Uterus (tissue), 4 donors: ENCODE measurements around the gene MTHFR. TPM values are rescaled to one million over a fixed set of nuclear protein-coding genes. Genes with fewer than 3 reads are reported as not detected.

Source experiments
- DNase-seq, 2 donors: peaks; one replicate each; pipeline ENCODE4 v3.0.0-alpha.2; 2019 to 2020
- H3K27ac ChIP-seq, 2 donors: fragments of 200-600 bp; sonication (generic); 1 replicate in 1 of 2; 2 replicates in 1 of 2; pipeline ENCODE4 v1.5.1; 2016 to 2018
- H3K27me3 ChIP-seq, 2 donors: fragments of 200-600 bp; sonication (generic); one replicate each; pipeline ENCODE4 v1.5.1; 2018 to 2019; ENCODE audit warnings: control low read depth in 1 of 2
- H3K36me3 ChIP-seq, 2 donors: fragments of 200-600 bp; sonication (generic); one replicate each; pipeline ENCODE4 v1.5.1; 2019; ENCODE audit warnings: control low read depth in 1 of 2
- H3K4me1 ChIP-seq, 2 donors: fragments of 200-600 bp; sonication (generic); one replicate each; pipeline ENCODE4 v1.5.1; 2018 to 2019; ENCODE audit warnings: control low read depth in 1 of 2
- H3K4me3 ChIP-seq, 2 donors: fragments of 200-600 bp; sonication (generic); 1 replicate in 1 of 2; 2 replicates in 1 of 2; pipeline ENCODE4 v1.5.1; 2018 to 2019; ENCODE audit warnings: mild to moderate bottlenecking in 1 of 2
- H3K9me3 ChIP-seq, 2 donors: fragments of 200-600 bp; sonication (generic); one replicate each; pipeline ENCODE4 v1.5.1; 2019; ENCODE audit warnings: control low read depth in 1 of 2
- CTCF ChIP-seq, 4 experiments: fragments of 200-600 bp in 2 of 4; fragments of 450-650 bp in 2 of 4; sonication (generic) in 2 of 4; IDR thresholded peaks; one replicate each; pipeline ENCODE4 v1.5.1; 2016 to 2019; ENCODE audit warnings: antibody characterized with exemption in 4 of 4, mild to moderate bottlenecking in 2 of 4, moderate library complexity in 1 of 4
- POLR2A ChIP-seq, 2 donors: fragments of 450-650 bp; IDR thresholded peaks; one replicate each; pipeline ENCODE4 v1.6.1; 2016; ENCODE audit warnings: antibody characterized with exemption in 2 of 2, mild to moderate bottlenecking in 1 of 2, moderate library complexity in 1 of 2
- intact Hi-C: fragments of 100-400 bp; cut with DNase I; formaldehyde crosslinking; loops from one replicate; pipeline ENCODE4 v1.15.1; 2023; ENCODE audit warnings: low total_unique reads
- total RNA-seq, 4 donors: library from RNA; depleted of rRNA in 3 of 4; stranded (reverse); fragments of >200 nt in 3 of 4; gene quantifications; one replicate each; pipeline versions ENCODE4 v1.1.0 to v1.2.4, GENCODE V29; 2014 to 2023
- donor health status: DM: yes; HTN: yes; CAD: no.

The MTHFR gene
- total RNA-seq, 4 donors from 2014 or later: 15.0 to 56.8 (median 29.9) TPM

GRCh38 chr1:11822091-11822490, 16.3 kb upstream of the MTHFR start:
- no peak for DNase-seq
- H3K27ac ChIP-seq: no peak overlapping the region
- no peaks in the 10 kb centered on the region for H3K27me3 ChIP-seq

GRCh38 chr1:11817192-11817591, 11.4 kb upstream of the MTHFR start:
- no peak overlapping the region for H3K27ac ChIP-seq
- no peak overlapping the region for H3K4me3 ChIP-seq
- intact Hi-C loops: no loop called here
- no peak for DNase-seq
- no peaks in the 10 kb centered on the region for H3K4me1 ChIP-seq
- no peaks in the 10 kb centered on the region for H3K36me3 ChIP-seq
- no peak for TF ChIP-seq POLR2A (IDR thresholded peaks at IDR 0.05)
- TF ChIP-seq CTCF (IDR thresholded peaks at IDR 0.05): no peak
- H3K27me3 ChIP-seq: no peaks in the 10 kb centered on the region
- H3K9me3 ChIP-seq: no peaks in the 10 kb centered on the region

More at GRCh38 chr1:11822091-11822490, 16.3 kb upstream of the MTHFR start:
- intact Hi-C loops: no loop called here
- Histone ChIP-seq H3K4me3 (no peak overlapping the region), H3K9me3 (no peaks in the 10 kb centered on the region), H3K4me1 (no peaks in the 10 kb centered on the region), H3K36me3 (no peaks in the 10 kb centered on the region)
- TF ChIP-seq CTCF (IDR thresholded peaks at IDR 0.05) (no peak), POLR2A (IDR thresholded peaks at IDR 0.05) (no peak)

- Histone ChIP-seq H3K4me1 (peaks cover 0 to 3% of the 10 kb centered on the region in 2 donors), H3K9me3 (no peaks in the 10 kb centered on the region), H3K36me3 (no peaks in the 10 kb centered on the region), H3K27ac (no peak overlapping the region), H3K4me3 (no peak overlapping the region), H3K27me3 (no peaks in the 10 kb centered on the region)
- no peak for TF ChIP-seq CTCF (IDR thresholded peaks at IDR 0.05)
- no peak for TF ChIP-seq POLR2A (IDR thresholded peaks at IDR 0.05)
- DNase-seq: no peak
- intact Hi-C loops: no loop called here
Observed at GRCh38 chr1:11813021-11813420, 7.3 kb upstream of the MTHFR start.

- no peaks in the 10 kb centered on the region for H3K27me3 ChIP-seq
- H3K4me1 ChIP-seq: peaks cover 6 to 21% of the 10 kb centered on the region in 2 donors
- DNase-seq: no peak
- H3K27ac ChIP-seq: peak overlapping the region; percentile 99
- H3K4me3 ChIP-seq: peak overlapping the region; percentile 62 to 76
- TF ChIP-seq CTCF (IDR thresholded peaks at IDR 0.05): no peak
- no peak for TF ChIP-seq POLR2A (IDR thresholded peaks at IDR 0.05)
- H3K36me3 ChIP-seq: no peaks in the 10 kb centered on the region
- no peaks in the 10 kb centered on the region for H3K9me3 ChIP-seq
- intact Hi-C loops: loop anchor here (10.0 kb wide), 1 partner anchor 72 kb away; the partner anchor contains the start of gene AGTRAP
Observed at GRCh38 chr1:11807133-11807532, 1.4 kb upstream of the MTHFR start.

GRCh38 chr1:11806307-11806936, 658 bp upstream of the MTHFR start:
- Histone ChIP-seq H3K9me3 (no peaks in the 10 kb centered on the region), H3K27ac (peak overlapping the region; percentile 99), H3K4me1 (peaks cover 6 to 23% of the 10 kb centered on the region in 2 donors), H3K27me3 (no peaks in the 10 kb centered on the region), H3K4me3 (peak overlapping the region; percentile 62 to 76), H3K36me3 (no peaks in the 10 kb centered on the region)
- no peak for DNase-seq
- TF ChIP-seq POLR2A (IDR thresholded peaks at IDR 0.05) (no peak), CTCF (IDR thresholded peaks at IDR 0.05) (no peak)
- intact Hi-C loops: loop anchor here (10.0 kb wide), 1 partner anchor 72 kb away; the partner anchor contains the start of gene AGTRAP
